Mucosa of stomach (tissue), 1 donor: ENCODE results near the gene IMPDH2.
A peak's percentile ranks its signal among the peaks of the same experiment; 100 is the strongest.

ENCODE experiments used
- H3K27me3 ChIP-seq: one replicate; pipeline ENCODE4 v1.7.0; 2013; ENCODE audit warnings: mild to moderate bottlenecking, low read length; ENCODE audit not compliant: control insufficient read depth, insufficient read depth
- H3K36me3 ChIP-seq: one replicate; pipeline ENCODE4 v1.7.0; 2013; ENCODE audit warnings: low read length; ENCODE audit not compliant: control insufficient read depth, insufficient read depth
- H3K4me1 ChIP-seq: one replicate; pipeline ENCODE4 v1.7.0; 2013; ENCODE audit warnings: mild to moderate bottlenecking, low read length; ENCODE audit not compliant: control insufficient read depth, insufficient read depth
- H3K4me3 ChIP-seq: one replicate; pipeline ENCODE4 v1.7.0; 2013; ENCODE audit warnings: low read length
- H3K9ac ChIP-seq: one replicate; pipeline ENCODE4 v1.7.0; 2013; ENCODE audit warnings: mild to moderate bottlenecking, low read length, moderate library complexity
- H3K9me3 ChIP-seq: one replicate; pipeline ENCODE4 v1.7.0; 2013; ENCODE audit warnings: mild to moderate bottlenecking, low read length, moderate library complexity; ENCODE audit not compliant: control insufficient read depth
- donor health status: Pancreatic carcinoma.

The IMPDH2 gene

DNA sequence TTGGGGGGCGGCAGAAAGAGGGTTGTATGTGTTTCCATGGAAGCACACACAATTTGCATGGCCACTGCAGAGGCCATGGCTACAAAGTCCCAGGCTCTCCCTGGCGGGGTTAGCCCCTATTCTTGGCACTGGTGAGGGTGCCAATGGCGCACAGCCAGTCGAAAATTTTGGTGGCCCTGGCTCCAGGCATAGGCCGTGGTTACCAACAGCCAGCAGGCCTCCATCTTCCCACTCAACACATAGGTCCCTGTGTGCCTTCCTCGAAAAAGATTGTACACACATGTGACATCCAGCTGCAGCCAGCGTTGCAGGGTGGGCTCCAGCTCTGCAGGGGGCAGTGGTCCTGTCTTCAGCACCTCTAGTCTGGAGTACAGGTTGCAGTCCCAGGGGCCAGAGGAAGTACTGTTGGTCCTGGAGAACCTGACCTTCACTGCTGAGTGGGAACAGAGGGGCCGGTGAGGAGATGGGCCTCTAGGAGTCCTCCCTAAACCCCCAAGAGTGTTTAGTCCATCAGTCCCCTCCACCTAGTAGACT is 32.0 kb downstream of the IMPDH2 start:
- Histone ChIP-seq H3K36me3 (no peaks in the 10 kb centered on the region), H3K4me3 (no peak overlapping the region), H3K27me3 (no peaks in the 10 kb centered on the region), H3K4me1 (no peaks in the 10 kb centered on the region), H3K9ac (peak overlapping the region; percentile 25), H3K9me3 (no peaks in the 10 kb centered on the region)

DNA sequence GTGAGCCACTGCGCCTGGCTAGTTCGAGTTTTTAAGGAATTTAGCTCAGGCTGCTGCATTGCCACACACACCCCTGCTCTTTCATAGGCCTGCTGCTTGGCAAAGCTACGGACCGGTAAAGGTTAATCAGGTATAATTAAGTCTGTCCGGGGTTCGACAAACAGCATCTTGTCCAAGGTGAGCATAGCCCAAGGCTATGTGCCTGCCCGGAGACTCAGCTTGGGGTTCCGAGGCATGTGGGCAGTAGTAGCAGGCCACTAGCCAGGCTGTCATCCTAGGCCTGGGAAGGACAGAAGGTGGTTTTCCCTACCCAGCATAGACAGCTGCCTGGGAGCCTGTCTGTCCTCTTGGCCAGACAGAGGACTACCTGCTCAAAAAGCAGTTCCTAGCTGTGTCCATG is 32.6 kb downstream of the IMPDH2 start:
- Histone ChIP-seq H3K9me3 (no peaks in the 10 kb centered on the region), H3K9ac (no peak overlapping the region), H3K4me3 (no peak overlapping the region), H3K27me3 (no peaks in the 10 kb centered on the region), H3K4me1 (peaks cover 1% of the 10 kb centered on the region), H3K36me3 (no peaks in the 10 kb centered on the region)

DNA sequence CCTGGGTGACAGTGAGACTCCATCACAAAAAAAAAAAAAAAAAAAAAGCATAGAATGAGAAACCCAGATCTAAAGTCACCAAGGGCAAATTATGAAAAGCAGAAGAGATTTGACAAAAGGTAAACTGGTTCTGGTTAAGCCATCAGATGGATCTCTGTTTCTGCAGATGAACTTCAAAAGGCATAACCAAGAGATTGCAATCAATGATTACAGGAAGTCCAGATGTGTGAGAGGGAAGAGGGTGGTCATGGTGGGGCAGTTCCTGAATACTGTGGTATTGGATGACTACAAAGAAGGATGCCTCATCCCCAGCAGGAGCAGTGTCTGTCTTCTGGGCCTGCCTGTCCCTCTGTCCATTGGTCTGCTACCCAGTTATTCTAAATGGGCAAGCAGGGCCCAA is 35.4 kb downstream of the IMPDH2 start:
- Histone ChIP-seq H3K9ac (no peak overlapping the region), H3K36me3 (no peaks in the 10 kb centered on the region), H3K27me3 (no peaks in the 10 kb centered on the region), H3K4me3 (no peak overlapping the region), H3K9me3 (no peaks in the 10 kb centered on the region), H3K4me1 (peaks cover 19% of the 10 kb centered on the region)

DNA sequence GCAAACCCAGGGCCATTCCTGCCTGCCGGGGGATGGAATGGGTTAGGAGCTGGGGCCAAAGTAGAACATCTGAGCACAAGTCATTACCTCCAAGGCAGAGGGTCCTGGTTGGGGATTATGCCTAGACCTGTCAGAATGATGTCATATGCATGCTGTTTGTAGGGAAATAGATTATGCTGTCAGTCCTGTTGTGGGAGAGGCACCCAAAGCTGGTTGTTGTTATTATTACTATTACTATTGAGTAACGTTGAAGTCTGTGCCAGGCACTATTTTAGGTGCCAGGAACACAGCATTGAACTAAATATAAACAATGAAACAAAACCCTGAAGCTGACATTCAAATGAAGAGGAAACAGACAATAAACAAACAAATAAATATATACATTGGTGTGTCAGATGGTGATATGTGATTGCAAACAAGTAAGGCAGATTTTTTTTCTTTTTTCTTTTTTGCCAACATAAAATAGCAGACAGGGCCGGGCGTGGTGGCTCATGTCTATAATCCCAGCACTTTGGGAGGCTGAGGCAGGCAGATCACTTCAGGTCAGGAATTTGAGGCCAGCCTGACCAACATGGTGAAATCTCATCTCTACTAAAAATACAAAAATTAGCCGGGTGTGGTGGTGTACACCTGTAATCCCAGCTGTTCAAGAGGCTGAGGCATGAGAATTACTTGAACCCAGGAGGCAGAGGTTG is 37.2 kb downstream of the IMPDH2 start:
- peaks cover 20% of the 10 kb centered on the region for H3K4me1 ChIP-seq
- no peak overlapping the region for H3K4me3 ChIP-seq
- H3K27me3 ChIP-seq, result no peaks in the 10 kb centered on the region
- no peaks in the 10 kb centered on the region for H3K9me3 ChIP-seq
- no peaks in the 10 kb centered on the region for H3K36me3 ChIP-seq
- peak overlapping the region; percentile 86 for H3K9ac ChIP-seq

DNA sequence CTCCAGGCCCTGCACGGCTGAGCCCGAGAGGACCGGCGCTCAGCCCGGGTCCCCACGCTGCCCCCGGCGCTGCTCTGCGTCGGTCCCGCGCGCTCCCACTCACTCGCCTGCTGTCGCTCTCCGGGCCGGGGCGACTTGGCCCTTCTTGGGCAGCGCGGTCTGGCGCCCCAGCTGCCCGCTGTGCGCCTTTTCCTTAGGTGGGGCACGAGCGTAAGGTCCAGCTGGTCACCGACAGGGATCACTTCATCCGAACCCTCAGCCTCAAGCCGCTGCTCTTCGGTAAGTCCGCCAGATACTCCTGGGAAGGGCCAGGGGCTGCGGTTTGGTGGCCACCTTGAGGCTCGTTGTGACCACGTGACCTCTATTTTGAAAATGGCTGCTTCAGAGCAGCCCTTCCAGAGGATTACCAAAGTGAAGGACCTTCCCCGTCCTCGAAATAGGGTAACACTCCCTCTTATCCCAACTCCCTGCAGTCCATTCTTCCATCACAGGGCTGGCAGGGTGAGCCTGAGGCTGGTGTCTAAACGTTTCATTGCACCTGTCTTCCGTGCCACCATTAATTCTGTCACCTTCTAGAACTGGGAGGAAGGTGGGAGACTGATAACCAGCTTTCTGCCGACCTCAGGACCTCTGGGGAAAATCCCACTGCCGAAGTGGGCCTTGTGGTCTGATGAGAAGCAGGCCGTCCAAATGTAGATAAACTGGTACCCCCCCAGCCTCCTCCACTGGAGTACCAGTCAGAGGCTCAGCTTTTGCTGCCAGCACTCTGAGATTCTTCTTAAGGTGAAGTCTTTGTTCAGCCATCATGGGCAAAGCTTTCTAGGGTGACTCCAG is 38.3 kb downstream of the IMPDH2 start:
- H3K4me1 ChIP-seq, result peaks cover 20% of the 10 kb centered on the region
- H3K9ac ChIP-seq, result peak overlapping the region; percentile 86
- no peaks in the 10 kb centered on the region for H3K27me3 ChIP-seq
- no peaks in the 10 kb centered on the region for H3K9me3 ChIP-seq
- H3K4me3 ChIP-seq, result peak overlapping the region; percentile 43
- no peaks in the 10 kb centered on the region for H3K36me3 ChIP-seq

DNA sequence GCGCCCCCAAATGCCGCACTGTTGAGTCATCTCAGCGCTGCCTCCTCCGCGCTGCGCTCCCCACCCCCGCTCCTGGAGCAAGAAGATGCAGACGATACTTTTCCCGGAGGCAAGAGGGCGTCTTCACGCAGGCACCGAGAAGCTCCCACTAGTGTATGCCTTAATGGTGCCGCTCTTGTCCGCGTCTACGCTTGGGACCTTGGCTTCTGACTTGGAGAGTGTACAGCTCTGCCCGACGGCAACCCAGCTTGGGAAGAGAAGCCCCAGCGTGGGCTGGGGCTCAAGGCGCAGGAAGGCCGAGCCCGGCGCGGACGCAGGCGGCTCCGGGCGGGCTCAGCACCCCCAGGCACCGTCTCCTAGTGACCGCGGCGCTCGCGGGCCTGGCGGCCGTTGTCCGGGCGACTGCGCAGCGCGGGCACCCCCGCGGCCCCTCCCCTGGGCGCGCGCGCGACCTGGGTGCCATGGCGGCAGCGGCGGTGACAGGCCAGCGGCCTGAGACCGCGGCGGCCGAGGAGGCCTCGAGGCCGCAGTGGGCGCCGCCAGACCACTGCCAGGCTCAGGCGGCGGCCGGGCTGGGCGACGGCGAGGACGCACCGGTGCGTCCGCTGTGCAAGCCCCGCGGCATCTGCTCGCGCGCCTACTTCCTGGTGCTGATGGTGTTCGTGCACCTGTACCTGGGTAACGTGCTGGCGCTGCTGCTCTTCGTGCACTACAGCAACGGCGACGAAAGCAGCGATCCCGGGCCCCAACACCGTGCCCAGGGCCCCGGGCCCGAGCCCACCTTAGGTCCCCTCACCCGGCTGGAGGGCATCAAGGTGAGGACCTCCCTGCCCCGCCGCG is 39.2 kb downstream of the IMPDH2 start, which contains the start of gene P4HTM:
Gene P4HTM (plus strand): TSS at position 446 of the 840 bp plus-strand sequence. CDS start 16 bp downstream, at position 462.
- Histone ChIP-seq H3K9me3 (no peaks in the 10 kb centered on the region), H3K9ac (peak within 1 kb of the TSS; percentile 86), H3K4me3 (peak within 1 kb of the TSS; percentile 43), H3K27me3 (no peaks in the 10 kb centered on the region), H3K4me1 (peaks cover 20% of the 10 kb centered on the region), H3K36me3 (no peaks in the 10 kb centered on the region)

DNA sequence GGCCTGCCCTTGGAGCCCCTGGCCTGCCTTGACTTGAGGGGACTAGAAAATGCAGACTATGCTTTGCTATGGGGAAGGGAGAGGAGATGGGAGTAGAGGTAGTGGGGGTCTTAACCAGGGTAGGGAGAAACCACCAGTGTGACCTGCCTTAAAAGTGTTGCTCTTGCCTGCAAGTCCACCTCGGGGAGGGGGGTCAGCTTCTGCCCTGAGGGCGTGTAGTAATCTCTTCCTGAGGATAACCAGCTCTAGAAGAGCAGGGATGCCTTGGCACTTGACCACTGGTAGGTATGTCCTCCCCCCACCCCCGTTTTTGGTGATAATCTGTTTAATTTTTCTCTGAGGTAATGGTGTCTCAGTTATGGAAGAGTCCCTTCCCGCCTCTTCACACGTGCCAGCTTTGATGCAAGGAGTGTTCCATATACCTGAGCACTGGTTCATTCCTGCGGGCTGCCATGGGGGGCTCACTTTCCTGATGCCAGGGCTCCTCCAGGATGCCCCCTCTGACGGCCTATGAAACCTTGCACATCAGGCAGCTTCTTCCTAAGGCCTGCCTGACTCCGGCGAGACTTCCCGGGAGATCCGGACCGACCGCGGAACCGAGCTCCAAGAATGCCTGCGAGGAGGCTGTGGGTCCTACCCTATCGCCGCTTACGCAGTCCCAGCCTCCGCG is 39.9 kb downstream of the IMPDH2 start:
- peak overlapping the region; percentile 43 for H3K4me3 ChIP-seq
- peak overlapping the region; percentile 86 for H3K9ac ChIP-seq
- no peaks in the 10 kb centered on the region for H3K27me3 ChIP-seq
- no peaks in the 10 kb centered on the region for H3K9me3 ChIP-seq
- peaks cover 20% of the 10 kb centered on the region for H3K4me1 ChIP-seq
- no peaks in the 10 kb centered on the region for H3K36me3 ChIP-seq

DNA sequence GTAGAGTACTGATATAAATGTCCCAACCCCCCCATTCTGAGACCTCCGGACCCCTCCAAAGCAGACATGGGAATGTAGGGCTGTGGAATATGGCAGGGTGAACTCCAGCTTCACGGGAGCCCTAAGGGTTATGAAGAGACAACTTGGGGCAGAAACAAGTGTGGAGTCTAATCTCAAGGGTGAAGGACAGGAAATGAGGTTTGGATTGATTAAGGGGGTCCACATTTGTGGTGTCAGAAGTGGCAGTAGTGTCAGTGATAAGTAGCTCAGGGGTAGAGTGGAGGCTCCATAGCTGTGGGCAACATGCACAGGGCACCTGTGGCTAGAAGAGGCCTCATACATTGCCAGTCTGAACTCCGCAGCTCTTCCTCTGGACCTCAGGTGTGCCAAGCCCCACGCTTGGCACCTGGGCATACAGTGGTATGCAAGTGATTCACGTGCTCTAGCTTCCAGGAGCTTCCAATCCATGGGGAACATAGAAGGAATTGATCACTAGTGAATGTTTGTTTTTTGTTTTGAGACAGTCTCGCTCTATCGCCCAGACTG is 43.3 kb downstream of the IMPDH2 start:
- H3K9me3 ChIP-seq, result no peaks in the 10 kb centered on the region
- H3K27me3 ChIP-seq, result no peaks in the 10 kb centered on the region
- H3K36me3 ChIP-seq, result peaks cover 6% of the 10 kb centered on the region
- H3K4me1 ChIP-seq, result peaks cover 12% of the 10 kb centered on the region
- no peak overlapping the region for H3K9ac ChIP-seq
- H3K4me3 ChIP-seq, result no peak overlapping the region

DNA sequence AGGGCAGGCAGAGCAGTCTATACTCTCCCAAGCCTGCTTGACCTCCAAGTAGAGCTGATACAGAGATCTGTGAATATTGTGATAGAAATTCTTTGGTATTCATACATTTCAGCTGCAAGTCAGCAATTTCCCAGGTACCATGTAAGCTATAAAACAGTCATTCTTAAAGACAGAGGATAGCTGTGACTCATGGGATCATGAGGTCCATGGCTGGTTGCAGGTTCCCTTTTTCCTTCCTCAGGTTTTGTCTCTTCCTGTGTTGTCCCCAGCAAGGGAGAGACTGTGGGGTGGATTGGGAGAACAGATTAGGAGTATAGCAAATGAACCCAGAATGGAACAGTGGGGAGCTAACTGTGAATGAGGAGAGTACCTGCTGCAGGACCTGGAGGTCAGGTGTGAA is 44.5 kb downstream of the IMPDH2 start:
- Histone ChIP-seq H3K9me3 (no peaks in the 10 kb centered on the region), H3K9ac (no peak overlapping the region), H3K27me3 (no peaks in the 10 kb centered on the region), H3K4me3 (no peak overlapping the region), H3K4me1 (peaks cover 9% of the 10 kb centered on the region), H3K36me3 (peaks cover 13% of the 10 kb centered on the region)

DNA sequence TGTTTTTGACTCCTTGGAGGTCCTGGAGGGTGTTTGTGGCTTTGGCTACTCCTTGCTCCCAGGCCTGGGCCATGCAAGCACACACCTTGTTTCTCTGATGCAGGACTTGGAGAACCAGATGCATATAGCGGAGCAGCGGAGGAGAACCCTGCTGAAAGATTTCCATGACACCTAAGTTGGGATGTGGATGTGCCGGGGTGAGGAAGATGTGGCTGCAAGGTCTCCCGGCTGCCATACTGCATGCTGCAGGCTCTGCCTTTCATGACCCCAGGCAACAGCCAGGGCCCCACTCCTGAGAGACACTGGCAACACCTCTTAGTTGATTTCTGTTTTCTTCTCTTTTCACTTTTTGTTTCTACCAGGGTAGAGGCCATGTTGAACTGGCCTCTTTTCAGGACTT is 46.1 kb downstream of the IMPDH2 start:
- no peak overlapping the region for H3K9ac ChIP-seq
- H3K9me3 ChIP-seq, result no peaks in the 10 kb centered on the region
- H3K4me3 ChIP-seq, result no peak overlapping the region
- H3K27me3 ChIP-seq, result no peaks in the 10 kb centered on the region
- peaks cover 13% of the 10 kb centered on the region for H3K36me3 ChIP-seq
- no peaks in the 10 kb centered on the region for H3K4me1 ChIP-seq

DNA sequence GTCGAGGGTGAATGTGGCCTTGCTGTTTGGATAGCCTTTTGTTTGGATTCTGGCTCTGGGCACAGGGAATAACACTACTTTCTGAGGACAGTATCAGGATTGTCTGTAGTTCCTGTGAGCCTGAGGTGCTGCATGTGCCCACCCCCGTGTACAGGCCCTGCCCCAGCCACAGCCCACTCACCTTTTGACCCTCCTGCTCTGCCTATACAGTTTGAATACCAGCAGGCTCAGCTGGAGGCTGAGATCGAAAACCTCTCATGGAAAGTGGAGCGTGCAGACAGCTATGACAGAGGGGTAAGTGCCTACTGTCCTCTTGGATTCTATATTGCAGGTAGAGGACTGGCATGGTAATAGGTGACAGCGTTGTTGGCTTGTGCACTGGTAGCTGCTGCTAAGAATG is 46.5 kb downstream of the IMPDH2 start:
- Histone ChIP-seq H3K27me3 (no peaks in the 10 kb centered on the region), H3K9ac (no peak overlapping the region), H3K4me1 (no peaks in the 10 kb centered on the region), H3K4me3 (no peak overlapping the region), H3K9me3 (no peaks in the 10 kb centered on the region), H3K36me3 (peaks cover 13% of the 10 kb centered on the region)
